GM12865 (cell line): ENCODE measurements around the gene MAP3K9.

Experiments used
- DNase-seq: peaks from one replicate; pipeline ENCODE4 v3.0.0; 2010; ENCODE audit warnings: low read depth
- H3K4me3 ChIP-seq: 2 replicates; pipeline ENCODE4 v1.5.1; 2011; ENCODE audit warnings: mild to moderate bottlenecking, low read depth, low read length, control low read depth
- CTCF ChIP-seq: IDR thresholded peaks from 2 replicates; pipeline ENCODE4 v1.5.1; 2011; ENCODE audit warnings: low read length, control low read depth, low read depth, inconsistent platforms; ENCODE audit not compliant: insufficient read depth; ENCODE audit errors: missing control alignments

Gene MAP3K9

GRCh38 chr14:70730393-70730792, 78.9 kb downstream of the MAP3K9 start:
- H3K4me3 ChIP-seq = no peak overlapping the region
- no peak for TF ChIP-seq CTCF
- no peak for DNase-seq

DNA sequence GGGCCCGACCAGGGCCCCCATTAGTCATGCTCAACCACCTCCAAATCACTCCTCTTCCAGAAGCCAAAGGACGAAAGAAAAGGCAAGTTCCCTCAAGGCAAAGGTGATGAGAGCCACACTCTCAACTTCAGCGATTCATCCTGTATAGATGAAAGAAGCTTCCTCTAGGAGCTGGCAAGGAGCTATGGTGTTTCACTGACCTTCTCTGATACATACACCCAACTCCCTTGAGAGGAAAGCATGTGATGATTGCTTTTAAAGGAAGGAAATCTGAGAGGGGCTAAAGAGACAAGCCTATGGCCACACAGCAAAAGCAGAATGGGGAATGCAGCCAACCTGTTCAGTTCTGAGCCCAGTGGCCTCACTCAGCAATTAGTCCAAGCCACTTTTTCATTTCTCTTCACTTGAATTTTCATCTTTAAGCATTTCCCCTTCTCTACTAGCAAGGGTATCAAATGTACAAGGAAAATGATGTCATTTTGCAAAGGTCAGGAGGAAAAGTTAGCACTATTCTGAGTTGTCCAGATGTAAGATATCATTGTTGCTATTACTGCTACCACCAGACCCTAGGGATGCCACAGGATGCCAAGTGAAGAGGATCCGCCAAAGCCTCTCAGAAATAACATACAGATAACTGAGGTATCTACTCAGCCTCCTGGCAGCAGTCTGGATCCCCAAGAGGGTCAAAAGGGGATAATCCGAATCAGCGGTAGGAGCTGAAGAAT, 82.5 kb downstream of the MAP3K9 start:
- DNase-seq = no peak
- no peak overlapping the region for H3K4me3 ChIP-seq
- TF ChIP-seq CTCF = no peak

DNA sequence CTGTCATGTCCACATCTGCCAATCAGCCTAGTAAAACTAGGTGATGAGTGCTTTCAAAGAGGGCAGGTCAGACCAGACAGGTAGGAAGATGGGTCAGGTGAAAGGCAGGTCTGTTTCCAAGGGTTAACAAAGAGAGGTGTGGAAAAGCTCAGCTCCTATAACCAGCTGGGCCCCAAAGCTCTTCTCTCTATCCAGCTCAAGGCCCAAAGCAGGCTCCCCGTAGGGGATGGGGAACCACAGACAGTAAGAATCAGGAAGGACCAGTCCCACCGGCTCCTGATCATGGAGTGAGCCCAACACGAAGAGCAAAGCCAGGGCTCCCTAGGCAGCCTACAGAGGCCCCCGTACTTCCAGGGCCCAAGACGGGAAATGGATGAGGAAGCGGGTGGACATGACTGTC, 84.4 kb downstream of the MAP3K9 start:
- no peak for DNase-seq
- H3K4me3 ChIP-seq = no peak overlapping the region
- TF ChIP-seq CTCF = no peak

GRCh38 chr14:70724110-70724509, 85.2 kb downstream of the MAP3K9 start:
- no peak for DNase-seq
- TF ChIP-seq CTCF = no peak
- H3K4me3 ChIP-seq = no peak overlapping the region

- no peak for DNase-seq
- no peak for TF ChIP-seq CTCF
These were observed 86.0 kb downstream of the MAP3K9 start for GRCh38 chr14:70723276-70723675.

DNA sequence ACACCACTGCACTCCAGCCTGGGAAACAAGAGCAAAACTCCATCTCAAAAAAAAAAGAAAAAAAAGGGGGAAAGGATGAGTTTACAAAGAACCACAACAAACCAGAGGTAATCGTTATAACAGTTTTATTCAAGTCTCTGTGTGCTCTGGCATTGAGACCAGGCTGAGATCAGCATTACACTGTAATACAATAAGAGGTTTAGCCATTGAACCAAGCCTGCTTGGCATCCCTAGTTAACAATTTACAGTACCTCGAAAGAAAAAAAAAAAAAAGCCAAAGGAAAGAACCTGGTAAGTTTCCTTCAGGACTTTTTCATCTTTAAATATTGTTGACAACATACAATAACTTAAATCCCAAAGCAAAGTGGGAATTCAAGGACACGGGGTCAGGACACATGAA, 86.9 kb downstream of the MAP3K9 start:
- H3K4me3 ChIP-seq = no peak overlapping the region
- no peak for DNase-seq
- TF ChIP-seq CTCF = no peak

More at GRCh38 chr14:70723276-70723675, 86.0 kb downstream of the MAP3K9 start:
- no peak overlapping the region for H3K4me3 ChIP-seq

DNA sequence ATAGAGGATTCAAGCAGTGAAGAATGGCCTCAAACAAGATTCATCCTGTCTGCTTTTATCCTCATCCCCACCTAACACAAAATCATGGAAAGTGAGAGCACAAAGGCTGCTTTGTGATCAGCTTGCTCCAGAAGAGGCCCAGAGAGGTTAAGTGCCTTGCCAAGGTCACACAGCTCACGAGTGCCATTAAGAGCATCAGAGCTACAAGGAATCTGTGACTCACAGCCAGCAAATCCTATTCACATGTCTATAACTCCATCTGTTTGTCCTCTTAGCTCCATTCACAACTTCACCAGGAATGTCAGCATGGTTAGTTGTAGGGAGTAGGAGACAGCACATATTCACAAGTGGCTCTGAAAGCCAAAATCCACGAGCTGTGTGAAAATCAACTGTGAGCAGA, 87.8 kb downstream of the MAP3K9 start:
- H3K4me3 ChIP-seq = no peak overlapping the region
- DNase-seq = no peak
- TF ChIP-seq CTCF = no peak
